Psoas muscle (tissue), 8 donors: ENCODE data around the gene MACROH2A2. TPM values are rescaled to one million over a fixed set of nuclear protein-coding genes. Genes with fewer than 3 reads are reported as not detected.

ENCODE experiments used
- ATAC-seq, 4 donors: fragments of 200-7000 bp; cut with Tn5 transposase; one replicate each; pipeline ENCODE4 v1.9.1; 2020; ENCODE audit warnings: moderate library complexity in 3 of 4, mild to moderate bottlenecking in 2 of 4
- DNase-seq, 2 donors: peaks; one replicate each; pipeline ENCODE4 v3.0.0-alpha.2; 2020
- H3K27ac ChIP-seq: fragments of 200-600 bp; one replicate; pipeline ENCODE4 v1.8.0; 2022
- H3K27me3 ChIP-seq, 3 donors: fragments of 200-600 bp in 1 of 3; one replicate each; pipeline versions ENCODE4 v1.6.1 to v1.8.0; 2013 to 2022; ENCODE audit warnings: low read length in 2 of 3, mild to moderate bottlenecking in 2 of 3, moderate library complexity in 1 of 3; ENCODE audit not compliant: insufficient read depth in 3 of 3
- H3K36me3 ChIP-seq, 2 donors: fragments of 200-600 bp in 1 of 2; one replicate each; pipeline versions ENCODE4 v1.6.1 to v1.8.0; 2013 to 2022; ENCODE audit warnings: low read depth in 1 of 2, mild to moderate bottlenecking in 1 of 2, moderate library complexity in 1 of 2; ENCODE audit not compliant: insufficient read depth in 1 of 2
- H3K4me1 ChIP-seq: fragments of 200-600 bp; one replicate; pipeline ENCODE4 v1.8.0; 2022
- H3K4me3 ChIP-seq: fragments of 200-600 bp; one replicate; pipeline ENCODE4 v1.8.0; 2022; ENCODE audit warnings: mild to moderate bottlenecking
- H3K9me3 ChIP-seq: fragments of 200-600 bp; one replicate; pipeline ENCODE4 v1.8.0; 2022
- WGBS, 3 donors: extraction: QIAGEN DNeasy Blood & Tissue Kit; methylation state at CpG; one replicate each; pipeline versions ENCODE4 v1.1.6 to v1.1.7; 2013; 5-methylcytosine and 5-hydroxymethylcytosine counted together
- intact Hi-C, 2 donors: fragments of 100-400 bp; cut with DNase I; formaldehyde crosslinking; loops; one replicate each; pipeline versions ENCODE4 v1.11.0 to v1.14.2; 2022
- polyA plus RNA-seq, 3 donors: library from polyadenylated mRNA; stranded (reverse); fragments of 200-250 nt; gene quantifications; one replicate each; pipeline ENCODE4 v1.2.3, GENCODE V29; 2013
- total RNA-seq, 4 donors: library from RNA; stranded (reverse); fragmentation: NEBNext Ultra II Directional in 2 of 4; extraction: Animal tissue kit (Norgen Biotek cat#: 25700) in 2 of 4; gene quantifications; one replicate each; pipeline versions ENCODE4 v1.2.1 to v1.2.4, GENCODE V29; 2021 to 2023
- TF ChIP-seq, protein P1 (sequence below): fragments of 200-600 bp; IDR thresholded peaks from one replicate; pipeline ENCODE4 v1.8.0; 2022; ENCODE audit warnings: antibody characterized with exemption
- donor health status: healthy with polysubstance abuse.
- donor health status: DM: no; HTN: no; CAD: no; lungs with moderate emphysema.
- donor health status: Bipolar disorder and iron deficiency.
- donor health status: healthy.
- donor health status: DM: yes; HTN: yes; CAD: no.
- donor health status: DM: no; HTN: no; CAD: no.
- donor health status: DM: no; HTN: no; CAD: no.
- donor health status: DM: yes; HTN: yes; CAD: no.

The MACROH2A2 gene
- total and polyA plus RNA-seq, 7 donors: 3.0 to 7.2 (median 5.7) TPM

DNA sequence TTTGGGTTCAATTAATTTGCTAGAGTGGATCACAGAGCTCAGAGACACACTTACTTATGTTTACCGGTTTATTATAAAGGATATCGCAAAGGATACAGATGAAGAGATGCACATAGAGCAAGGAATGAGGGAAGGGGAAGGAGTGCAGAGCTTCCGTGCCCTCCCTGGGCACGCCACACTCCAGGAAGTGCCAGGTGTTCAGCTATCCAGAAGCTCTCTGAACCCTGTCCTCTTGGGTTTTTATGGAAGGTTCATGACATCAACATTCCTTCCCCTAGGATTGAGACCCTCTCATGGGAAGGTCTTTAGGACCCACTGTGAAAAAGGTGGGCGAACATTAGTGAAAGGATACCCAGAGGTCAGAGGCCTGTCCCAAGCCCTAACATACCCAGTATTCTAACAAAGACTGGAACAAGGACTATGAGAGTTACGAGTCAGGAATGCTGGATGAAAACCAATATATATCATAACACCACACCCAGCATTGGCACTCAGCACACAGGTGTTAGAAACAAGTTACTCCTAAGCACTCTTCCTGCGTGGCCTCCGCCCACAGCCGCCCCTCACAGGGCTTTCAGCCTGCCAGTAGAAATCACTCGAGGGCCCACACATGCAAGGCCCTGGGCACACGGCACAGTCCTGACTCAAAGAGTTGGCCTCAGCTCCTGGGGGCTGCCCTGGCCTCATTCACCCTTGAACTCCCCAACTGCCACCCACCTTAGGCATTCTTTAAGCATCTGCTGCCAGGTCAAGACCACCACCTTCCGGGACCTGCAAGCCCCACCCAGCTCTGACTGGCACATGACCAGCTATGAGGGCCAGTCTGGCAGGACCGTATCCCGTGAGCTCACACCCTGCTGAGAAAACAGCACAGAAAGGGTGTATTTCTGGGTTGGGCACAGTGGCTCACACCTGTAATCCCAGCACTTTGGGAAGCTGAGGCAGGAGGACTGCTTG is 85.6 kb downstream of the MACROH2A2 start:
- DNase-seq: no peak
- intact Hi-C loops: no loop called here
- Histone ChIP-seq H3K36me3 (peaks cover 0 to 20% of the 10 kb centered on the region in 2 donors), H3K9me3 (no peaks in the 10 kb centered on the region), H3K4me1 (peaks cover 20% of the 10 kb centered on the region), H3K27me3 (no peaks in the 10 kb centered on the region), H3K4me3 (no peak overlapping the region), H3K27ac (no peak overlapping the region)
- ATAC-seq: no peak
- WGBS, 3 donors: 92 to 95% (median 93%) methylated on average over 14 of the region's 14 CpGs
- TF ChIP-seq, protein P1, sequence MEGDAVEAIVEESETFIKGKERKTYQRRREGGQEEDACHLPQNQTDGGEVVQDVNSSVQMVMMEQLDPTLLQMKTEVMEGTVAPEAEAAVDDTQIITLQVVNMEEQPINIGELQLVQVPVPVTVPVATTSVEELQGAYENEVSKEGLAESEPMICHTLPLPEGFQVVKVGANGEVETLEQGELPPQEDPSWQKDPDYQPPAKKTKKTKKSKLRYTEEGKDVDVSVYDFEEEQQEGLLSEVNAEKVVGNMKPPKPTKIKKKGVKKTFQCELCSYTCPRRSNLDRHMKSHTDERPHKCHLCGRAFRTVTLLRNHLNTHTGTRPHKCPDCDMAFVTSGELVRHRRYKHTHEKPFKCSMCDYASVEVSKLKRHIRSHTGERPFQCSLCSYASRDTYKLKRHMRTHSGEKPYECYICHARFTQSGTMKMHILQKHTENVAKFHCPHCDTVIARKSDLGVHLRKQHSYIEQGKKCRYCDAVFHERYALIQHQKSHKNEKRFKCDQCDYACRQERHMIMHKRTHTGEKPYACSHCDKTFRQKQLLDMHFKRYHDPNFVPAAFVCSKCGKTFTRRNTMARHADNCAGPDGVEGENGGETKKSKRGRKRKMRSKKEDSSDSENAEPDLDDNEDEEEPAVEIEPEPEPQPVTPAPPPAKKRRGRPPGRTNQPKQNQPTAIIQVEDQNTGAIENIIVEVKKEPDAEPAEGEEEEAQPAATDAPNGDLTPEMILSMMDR: no peak

DNA sequence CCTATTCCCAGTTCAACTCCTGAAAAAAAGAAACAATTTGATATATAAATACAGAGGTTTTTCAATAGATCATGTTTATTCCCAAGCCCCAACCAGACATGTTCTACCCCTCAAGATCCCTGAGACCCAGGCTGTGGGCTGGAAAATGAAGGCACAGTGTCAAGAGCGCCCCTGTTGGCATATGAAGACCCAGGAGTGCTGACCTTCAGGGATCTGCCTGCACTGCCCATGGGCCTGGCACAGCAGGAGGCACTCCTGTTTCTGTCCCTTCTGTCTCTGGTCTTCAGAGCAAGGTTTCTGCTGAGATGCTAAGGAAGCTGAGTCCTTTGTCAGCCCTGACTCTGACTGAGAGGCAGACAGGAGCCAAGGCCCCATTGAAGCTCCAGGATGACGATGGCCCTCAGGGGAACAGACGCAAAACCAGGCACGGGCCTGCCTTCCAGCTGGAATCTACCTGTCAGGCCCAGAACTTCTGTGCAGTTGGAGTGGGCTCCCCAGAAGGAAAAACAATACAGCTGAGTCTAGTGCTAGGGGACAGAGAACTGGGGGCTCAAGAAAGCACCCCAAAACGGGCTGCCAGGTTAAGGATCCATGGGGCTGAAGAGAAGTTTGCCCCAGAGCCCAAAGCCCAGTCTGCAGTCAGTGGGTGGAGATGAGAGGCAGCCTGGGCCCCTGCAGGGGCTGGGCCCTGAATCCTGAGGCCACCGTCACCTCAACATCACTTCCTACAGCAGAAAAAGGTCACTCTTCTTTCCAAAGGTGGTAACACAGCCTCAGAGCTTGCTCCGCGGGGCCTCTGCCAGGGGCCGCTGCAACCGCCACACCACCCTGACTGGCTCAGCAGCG is 86.7 kb downstream of the MACROH2A2 start:
- Histone ChIP-seq H3K36me3 (peaks cover 0 to 20% of the 10 kb centered on the region in 2 donors), H3K4me3 (no peak overlapping the region), H3K9me3 (no peaks in the 10 kb centered on the region), H3K27ac (no peak overlapping the region), H3K27me3 (no peaks in the 10 kb centered on the region), H3K4me1 (peaks cover 11% of the 10 kb centered on the region)
- DNase-seq (no peak), ATAC-seq (no peak)
- TF ChIP-seq, protein P1: no peak
- intact Hi-C loops: no loop called here
- WGBS, 3 donors: 88 to 94% (median 89%) methylated on average over 11 of the region's 11 CpGs

DNA sequence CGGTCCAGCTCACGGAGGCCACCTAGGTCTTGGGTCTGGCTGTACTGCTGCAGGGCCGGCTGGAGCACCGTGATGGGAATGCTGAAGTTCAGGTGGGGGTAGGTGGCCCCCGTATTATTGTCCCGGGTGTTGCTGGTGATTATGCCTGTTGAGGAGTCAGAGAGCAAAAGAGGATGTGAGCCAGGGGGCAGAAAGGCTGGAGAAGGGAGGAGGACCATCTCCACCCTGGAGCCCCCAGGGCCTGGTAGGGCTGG is 87.3 kb downstream of the MACROH2A2 start:
- Histone ChIP-seq H3K27ac (no peak overlapping the region), H3K9me3 (no peaks in the 10 kb centered on the region), H3K36me3 (peaks cover 0 to 20% of the 10 kb centered on the region in 2 donors), H3K4me1 (peaks cover 11% of the 10 kb centered on the region), H3K4me3 (no peak overlapping the region), H3K27me3 (no peaks in the 10 kb centered on the region)
- intact Hi-C loops: no loop called here
- ATAC-seq (no peak), DNase-seq (no peak)
- TF ChIP-seq, protein P1: no peak
- WGBS, 3 donors: 85 to 88% (median 88%) methylated on average over 6 of the region's 6 CpGs

DNA sequence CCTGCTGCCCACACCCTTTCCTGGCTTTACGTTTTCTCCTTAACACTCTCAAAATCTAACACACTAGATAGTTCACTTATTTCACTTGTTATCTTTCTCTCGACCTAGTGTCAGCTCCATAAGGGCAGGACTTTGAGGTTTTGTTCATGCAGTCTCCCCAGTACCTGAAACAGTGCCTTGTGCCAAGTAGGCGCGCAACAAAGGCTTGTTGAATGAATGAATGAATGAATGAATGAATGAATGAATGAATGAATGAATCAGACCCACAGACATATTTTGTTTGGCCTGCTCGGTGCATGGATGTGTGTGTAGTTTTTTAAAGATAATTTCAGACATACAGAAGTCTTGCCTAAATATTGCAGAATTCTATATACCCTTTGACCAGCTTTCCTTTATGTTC is 87.7 kb downstream of the MACROH2A2 start:
- DNase-seq (no peak), ATAC-seq (no peak)
- 73 to 86% (median 78%) methylated on average over 5 of the region's 5 CpGs for WGBS, 3 donors
- Histone ChIP-seq H3K27ac (no peak overlapping the region), H3K4me1 (peaks cover 8% of the 10 kb centered on the region), H3K4me3 (no peak overlapping the region), H3K36me3 (peaks cover 0 to 20% of the 10 kb centered on the region in 2 donors), H3K9me3 (no peaks in the 10 kb centered on the region), H3K27me3 (no peaks in the 10 kb centered on the region)
- intact Hi-C loops: no loop called here
- TF ChIP-seq, protein P1: no peak
